NCI-H128 (cell line): ENCODE data around the gene OTC.
A peak's percentile ranks its signal among the peaks of the same experiment; 100 is the strongest.

Experiments used
- DNase-seq: peaks from one replicate; lab custom pipeline; 2025; ENCODE audit not compliant: unreplicated experiment; lab: John Stamatoyannopoulos, UW

Gene OTC

DNA sequence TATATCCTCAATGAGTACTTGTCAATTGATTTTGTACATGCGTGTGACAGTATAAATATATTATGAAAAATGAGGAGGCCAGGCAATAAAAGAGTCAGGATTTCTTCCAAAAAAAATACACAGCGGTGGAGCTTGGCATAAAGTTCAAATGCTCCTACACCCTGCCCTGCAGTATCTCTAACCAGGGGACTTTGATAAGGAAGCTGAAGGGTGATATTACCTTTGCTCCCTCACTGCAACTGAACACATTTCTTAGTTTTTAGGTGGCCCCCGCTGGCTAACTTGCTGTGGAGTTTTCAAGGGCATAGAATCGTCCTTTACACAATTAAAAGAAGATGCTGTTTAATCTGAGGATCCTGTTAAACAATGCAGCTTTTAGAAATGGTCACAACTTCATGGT lies at the start of gene OTC:
OTC (plus strand) TSS at position 243 of the 400 bp plus-strand sequence; CDS start at position 336, 93 bp downstream.
- no peak for DNase-seq

DNA sequence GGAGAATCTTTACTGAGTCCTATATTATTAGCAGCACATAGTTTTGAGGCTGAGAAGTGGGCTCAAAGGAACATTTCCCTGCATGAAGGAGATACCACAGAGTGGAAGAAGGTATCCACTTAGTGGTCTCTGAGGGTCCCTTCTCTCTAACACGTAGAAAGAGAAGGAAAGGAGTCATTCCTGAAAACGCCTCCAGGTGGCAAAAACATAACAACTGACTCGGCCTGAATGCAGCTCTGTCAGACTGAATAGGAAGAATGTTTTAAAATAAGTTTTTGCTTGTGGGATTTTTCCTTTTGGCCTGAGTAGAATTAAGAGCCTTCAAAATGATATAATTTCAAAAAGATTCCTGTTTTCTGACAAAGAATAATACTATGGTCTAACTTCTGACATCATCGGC lies 48.4 kb upstream of the OTC start:
- DNase-seq, result no peak

DNA sequence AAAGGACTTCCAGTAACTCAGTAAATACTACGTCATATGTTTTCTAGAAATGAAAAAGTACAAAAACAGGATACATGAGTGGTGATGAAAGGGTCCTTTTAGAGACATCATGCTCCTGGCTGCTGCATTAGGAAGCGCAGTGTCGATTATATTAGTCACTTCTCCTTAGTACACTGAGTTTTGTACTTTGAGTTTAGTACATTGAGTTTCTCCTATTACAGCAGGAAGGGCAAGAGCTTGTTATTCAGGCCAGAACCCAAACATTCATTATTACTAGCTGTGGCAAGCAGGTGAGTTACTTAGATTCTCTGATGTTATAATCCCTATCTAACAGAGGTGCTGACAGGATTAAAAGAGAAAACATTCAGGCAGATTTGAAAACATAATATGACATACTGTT lies 46.4 kb upstream of the OTC start:
- no peak for DNase-seq

GRCh38 chrX:38311743-38312142 lies 40.7 kb upstream of the OTC start:
- no peak for DNase-seq

DNA sequence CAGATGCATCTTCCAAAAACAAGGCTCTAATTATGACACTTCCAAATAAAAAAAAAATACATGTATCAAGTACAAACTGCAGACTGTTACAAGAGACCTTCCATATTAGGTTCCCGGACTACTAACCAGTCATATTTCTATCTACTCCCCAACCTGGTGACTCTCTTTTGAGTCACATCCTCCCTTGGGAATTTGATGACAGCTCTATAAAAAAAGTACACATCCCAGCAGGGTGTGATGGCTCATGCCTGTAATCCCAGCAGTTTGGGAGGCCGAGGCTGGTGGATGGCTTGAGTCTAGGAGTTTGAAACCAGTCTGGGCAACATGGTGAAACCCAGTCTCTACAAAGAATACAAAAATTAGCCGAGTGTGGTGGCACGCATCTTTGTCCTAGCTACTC lies 40.0 kb upstream of the OTC start:
- DNase-seq, result no peak

DNA sequence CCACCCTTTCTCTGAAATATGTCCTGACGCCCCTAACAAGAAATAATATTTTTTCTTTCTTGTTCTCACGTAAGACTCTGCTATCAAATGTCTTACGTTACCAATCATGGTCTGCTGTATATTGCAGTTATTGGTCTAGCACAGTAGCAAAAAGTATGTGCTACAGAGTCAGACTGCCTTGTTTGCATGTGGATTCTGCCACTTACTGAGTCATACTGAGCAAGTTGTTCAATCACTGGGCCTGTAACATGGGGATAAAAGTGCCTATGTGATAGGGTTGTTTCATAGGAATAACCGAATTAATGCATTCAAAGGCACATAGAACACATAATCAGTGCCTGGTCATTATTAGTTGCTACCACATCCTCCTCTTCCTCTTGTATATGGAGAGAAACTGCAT lies 39.2 kb upstream of the OTC start:
- no peak for DNase-seq

GRCh38 chrX:38315186-38315585 lies 37.2 kb upstream of the OTC start:
- DNase-seq, result no peak

GRCh38 chrX:38318196-38318595 lies 34.2 kb upstream of the OTC start:
- no peak for DNase-seq

DNA sequence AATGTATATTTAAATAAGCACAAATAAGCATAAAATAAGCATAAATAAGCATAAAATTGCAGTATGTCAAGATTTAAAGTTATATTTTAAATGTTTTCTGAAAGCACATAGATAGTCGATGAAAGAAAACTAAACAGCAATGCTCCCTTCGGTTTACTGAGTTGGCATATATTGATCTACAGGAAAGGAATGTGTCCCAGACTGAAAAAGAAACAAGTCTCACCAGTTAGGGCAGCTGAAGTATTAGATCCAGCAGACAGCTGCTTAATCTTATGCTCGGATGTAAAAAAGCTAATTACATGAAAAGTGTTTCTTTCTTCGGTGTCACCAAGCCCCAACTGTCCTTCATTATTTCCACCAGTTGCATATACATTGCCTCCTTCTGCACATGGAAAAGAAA lies 33.8 kb upstream of the OTC start:
- no peak for DNase-seq

DNA sequence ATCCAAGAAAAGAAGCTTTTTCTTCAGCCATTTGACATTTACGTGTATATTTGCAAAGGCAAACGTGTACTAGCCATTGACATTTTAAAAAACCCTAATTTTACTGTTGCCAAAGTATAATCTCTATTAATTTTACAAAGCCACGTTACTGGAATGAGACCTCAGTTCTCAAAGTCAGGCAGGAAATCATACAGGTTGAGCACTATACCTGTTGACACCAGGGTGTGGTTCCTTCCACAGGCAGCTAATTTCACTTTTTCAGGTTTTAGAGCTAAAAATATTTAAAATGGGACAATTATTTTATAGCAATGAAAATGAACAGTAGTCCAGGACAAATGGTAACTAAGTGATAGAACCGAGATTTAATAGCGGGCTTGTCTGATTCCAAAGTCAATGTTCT lies 31.6 kb upstream of the OTC start:
- no peak for DNase-seq

GRCh38 chrX:38326086-38326485 lies 26.3 kb upstream of the OTC start:
- DNase-seq, result no peak

- peak; percentile 85 for DNase-seq
These were observed 25.2 kb upstream of the OTC start, which contains the start of gene RPGR for GRCh38 chrX:38327007-38327774. RPGR (minus strand) TSS chrX:38327509; CDS start chrX:38327367, 142 bp downstream.

- no peak for DNase-seq
These were observed 24.7 kb upstream of the OTC start for GRCh38 chrX:38327775-38328081.

- DNase-seq, result no peak
These were observed 19.9 kb upstream of the OTC start for GRCh38 chrX:38332505-38332904.

DNA sequence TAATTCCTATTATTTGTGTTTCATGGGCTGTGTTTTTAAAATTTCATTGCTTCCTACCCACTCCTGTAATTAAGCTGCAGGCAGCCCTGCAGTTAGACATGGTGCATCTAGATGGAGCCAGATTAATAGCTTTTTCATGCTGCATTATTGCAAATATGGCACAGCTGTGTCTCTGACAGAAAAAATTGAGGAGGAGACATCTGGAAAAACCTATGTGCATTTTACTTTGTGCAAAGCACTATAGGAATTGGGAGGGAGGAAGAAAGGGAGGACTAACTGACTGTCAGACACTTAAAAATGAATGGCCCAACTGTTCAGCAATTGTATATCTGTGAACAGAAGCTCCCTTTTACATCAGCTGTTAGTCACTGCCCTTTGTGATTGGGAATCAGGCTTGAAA lies 17.0 kb upstream of the OTC start:
- no peak for DNase-seq

DNA sequence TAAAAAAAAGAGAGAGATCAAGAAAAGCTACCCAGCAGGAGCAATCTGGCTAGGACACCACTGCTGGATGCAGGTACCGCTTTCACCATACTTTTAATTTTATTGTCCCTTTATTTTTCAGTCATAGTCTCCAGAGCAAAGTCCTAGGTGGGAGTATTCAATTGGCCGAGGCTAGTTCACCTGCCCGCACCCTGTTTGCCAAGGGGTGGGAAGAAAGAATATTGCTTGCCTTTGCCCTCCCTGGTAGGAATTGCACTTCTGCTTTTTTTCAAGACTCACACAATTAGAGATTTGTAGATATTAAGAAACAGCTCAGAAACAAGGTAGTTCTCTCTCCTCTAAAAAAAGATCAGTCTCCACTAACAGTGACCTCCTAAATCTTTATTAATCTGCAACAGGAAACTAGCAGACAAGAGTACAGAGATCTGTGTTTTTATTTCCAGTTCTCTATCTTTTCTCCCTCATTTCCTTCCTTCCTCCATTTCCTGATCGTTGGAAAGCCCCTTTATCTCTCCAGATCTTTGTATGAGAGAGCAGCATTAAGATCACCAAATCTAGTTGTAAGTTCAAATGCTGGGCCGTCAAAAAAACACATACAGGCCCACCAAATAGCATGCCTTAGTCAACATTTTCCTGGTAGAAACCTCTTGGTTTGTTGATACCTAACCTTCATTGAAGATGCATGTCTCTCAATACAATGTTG lies 15.7 kb upstream of the OTC start:
- DNase-seq, result no peak

- DNase-seq, result no peak
These were observed 11.0 kb upstream of the OTC start for GRCh38 chrX:38341442-38341841.

DNA sequence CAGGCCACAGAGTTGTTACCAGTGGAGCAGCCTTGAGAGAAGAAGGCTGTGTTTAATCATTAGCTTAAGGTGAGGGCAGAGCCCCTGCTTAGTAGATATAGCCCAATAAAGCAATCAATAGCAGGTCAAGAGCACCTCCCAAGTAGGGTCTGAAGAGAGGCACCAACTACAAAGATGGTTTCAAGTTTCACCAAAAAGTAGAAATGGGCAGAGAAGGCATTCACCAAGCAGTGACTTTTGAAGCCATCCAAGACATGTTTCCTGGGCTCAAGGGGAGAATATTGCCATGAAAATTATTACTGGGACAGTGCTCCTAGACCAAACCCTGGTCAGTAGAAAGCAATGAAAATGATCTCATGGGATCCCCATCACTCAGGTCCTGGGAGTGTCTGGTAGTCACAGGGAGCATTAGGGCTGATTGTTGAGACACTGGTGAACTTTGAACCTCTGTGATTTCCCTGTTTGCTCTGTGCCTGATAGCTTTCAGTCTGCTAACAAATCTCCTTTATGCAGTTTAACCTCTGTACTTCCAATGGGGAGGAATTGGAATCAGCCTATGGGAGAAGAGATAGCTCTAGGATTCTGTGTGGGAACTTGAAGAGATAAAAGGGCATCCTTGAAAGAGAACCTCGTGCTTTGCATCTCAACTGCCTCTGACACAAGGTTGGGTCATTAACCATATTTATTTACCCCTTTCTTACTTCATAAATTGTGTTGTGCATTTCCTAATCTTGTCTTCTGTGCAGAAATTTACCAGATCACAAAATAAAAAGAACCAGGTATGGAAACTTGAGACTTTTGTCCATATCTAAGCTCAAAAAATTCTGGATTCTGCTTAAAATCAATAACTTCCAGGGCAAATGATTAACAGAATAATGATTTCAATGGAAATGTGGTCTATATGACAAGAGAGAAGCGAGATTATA lies 9.3 kb upstream of the OTC start:
- DNase-seq, result no peak

DNA sequence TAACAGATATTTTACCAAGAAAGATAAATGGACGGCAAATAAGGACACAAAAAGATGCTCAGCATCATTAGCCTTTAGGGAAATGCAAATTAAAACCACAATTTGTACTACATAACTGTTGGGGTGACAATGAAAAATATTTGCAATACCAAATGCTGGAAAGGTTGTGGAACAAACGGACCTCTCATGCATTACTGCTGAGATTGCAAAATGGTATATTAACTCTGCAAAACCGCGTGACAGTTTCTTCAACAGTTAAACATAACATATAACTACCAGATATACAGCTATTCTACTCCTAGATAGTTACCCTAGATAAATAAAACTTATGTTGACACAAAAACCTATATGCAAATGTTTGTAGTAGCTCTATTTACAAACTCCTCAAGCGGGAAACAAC lies 6.3 kb upstream of the OTC start:
- DNase-seq, result no peak

- no peak for DNase-seq
These were observed 5.3 kb upstream of the OTC start for GRCh38 chrX:38347136-38347535.

DNA sequence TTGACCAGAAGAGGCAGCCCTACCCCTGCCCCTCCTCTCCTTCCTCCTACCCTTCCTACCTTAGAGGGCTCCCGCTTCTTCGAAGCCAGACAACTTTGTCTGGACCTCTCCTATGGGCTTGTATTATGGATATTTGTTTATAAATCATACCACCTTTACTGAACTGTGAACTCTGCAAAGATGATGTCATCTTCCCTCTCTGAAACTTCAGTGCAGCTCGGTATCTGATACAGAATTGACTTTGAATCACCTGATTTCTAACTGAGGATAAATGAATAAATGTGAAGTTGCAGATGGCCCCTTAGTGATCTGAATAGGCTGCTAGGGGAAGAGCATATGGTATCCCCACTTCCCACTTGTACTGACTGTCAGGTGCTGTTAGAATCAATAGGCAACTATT lies 1.1 kb upstream of the OTC start:
- DNase-seq, result no peak

DNA sequence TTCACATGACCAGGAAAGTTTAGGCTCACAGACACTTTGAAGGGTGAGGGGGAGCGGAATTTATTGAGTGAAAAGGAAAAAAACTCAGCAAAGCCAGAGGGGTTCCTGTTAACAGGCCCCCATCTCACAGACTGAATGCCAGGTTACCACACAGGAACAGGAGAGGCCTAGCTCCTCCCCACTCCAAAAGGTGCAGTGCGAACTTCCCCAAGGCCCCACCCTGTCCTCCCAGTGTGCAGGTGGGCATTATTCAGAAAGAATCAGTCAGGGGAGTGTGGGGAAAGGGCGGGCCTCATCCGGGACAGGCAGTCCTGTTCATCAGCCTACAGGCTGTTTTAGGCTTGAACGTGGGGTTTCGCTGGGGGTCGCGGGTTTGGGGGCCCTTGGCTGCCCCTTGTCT lies 4.0 kb downstream of the OTC start:
- no peak for DNase-seq
